GM08714 (cell line): Measurements from ENCODE around the gene SDCCAG8.

ENCODE experiments used
- H3K4me3 ChIP-seq: fragments of 200-500 bp; sonication (Bioruptor generic); 2 replicates; pipeline ENCODE4 v1.5.1; 2014; ENCODE audit warnings: mild to moderate bottlenecking, low read length, inconsistent platforms
- ZNF274 ChIP-seq: IDR thresholded peaks from 2 replicates; pipeline ENCODE4 v1.6.1; 2012; ENCODE audit warnings: mild to moderate bottlenecking, low read depth, low read length

SDCCAG8 gene

DNA sequence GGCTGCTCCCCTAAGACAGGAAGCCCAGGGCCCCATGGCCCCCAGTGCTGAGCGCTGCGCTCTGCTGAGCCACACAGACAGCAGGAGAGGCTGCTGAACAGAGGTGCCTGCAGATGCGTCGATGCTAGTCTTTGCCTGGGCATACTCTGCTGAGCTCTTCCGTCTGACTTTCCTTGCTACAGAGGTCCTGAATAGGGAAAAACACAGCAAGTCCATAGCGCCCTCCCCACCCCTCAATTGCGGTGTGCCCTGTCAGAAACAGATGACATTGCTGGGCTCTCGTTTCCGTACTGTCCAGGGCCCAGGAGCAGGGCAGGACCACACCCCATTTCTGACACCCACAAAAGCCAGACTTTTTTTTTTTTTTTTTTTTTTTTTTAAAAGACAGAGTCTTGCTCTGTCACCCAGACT is 252.5 kb downstream of the SDCCAG8 start:
- no peak overlapping the region for H3K4me3 ChIP-seq
- no peak for TF ChIP-seq ZNF274

DNA sequence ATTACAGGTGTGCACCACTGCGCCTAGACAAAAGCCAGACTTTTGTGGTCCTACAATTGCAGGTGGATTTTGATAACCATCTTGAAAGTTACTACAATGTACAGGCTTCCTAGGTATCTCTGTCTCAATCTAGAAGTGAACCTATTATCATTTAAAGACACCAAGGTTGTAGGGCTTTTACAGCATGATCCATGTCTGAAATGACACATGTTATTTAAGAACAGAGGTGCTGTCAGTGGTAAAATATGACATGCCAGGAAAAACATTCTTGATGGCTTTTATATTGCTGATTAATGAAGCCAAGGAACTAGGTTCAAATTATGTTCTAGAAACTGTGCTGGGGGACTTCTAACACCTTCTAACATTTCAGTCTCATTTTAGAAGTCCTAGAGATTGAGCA is 253.1 kb downstream of the SDCCAG8 start:
- no peak overlapping the region for H3K4me3 ChIP-seq
- no peak for TF ChIP-seq ZNF274

DNA sequence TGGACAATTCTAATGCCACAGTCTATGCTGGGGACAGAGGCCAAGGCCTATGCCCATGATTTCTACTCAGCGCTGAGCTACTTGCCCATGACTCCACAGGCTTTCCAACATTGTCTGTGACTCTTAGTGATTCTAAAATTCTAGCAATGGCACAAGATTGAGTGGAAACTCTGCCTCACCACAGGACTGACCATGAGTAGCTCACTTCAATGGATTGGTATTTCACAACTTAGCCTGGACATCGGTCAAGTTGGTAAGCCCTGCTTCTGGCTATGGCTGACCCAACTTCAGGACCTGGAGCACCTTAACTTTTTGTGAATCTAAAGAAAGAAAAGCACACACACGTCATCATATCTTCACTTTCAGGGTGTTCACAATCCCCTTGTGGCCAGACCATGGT is 255.1 kb downstream of the SDCCAG8 start:
- TF ChIP-seq ZNF274: no peak
- H3K4me3 ChIP-seq: no peak overlapping the region

DNA sequence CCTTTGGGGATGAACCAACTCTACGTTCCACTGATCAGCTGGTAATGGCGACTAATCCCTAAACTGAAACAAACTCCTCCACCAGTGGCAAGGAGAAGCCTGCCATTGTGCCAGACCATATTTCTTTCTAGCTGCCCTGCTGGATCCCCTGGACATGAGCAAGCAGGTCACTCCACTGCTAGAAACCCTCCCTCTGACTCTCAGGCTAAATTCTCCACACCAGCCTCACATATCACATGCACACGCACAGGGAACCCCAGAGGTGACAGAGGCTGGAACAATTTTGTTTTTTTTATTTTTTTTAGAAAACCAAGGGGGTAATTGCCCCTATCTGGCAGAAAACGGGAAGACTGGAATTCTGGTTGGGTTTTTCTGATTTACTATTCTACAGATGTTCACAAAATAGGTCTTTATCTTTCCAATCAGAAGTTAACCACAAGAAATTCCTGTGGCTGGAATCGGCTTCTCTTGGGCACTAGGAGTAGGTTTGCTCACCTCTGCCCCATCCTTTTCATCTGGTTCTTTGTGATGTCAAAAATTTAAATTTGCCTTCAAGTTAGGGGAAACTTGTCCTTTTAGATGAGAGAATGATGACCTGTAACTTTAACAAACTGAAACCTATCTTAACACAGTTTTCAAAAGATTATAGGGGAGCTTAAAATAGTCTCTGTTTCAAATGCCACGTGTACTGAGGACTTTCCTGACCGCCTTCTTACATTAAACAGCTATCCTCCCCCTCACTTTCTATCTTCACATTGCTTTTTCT is 258.1 kb downstream of the SDCCAG8 start:
- no peak for TF ChIP-seq ZNF274
- no peak overlapping the region for H3K4me3 ChIP-seq

DNA sequence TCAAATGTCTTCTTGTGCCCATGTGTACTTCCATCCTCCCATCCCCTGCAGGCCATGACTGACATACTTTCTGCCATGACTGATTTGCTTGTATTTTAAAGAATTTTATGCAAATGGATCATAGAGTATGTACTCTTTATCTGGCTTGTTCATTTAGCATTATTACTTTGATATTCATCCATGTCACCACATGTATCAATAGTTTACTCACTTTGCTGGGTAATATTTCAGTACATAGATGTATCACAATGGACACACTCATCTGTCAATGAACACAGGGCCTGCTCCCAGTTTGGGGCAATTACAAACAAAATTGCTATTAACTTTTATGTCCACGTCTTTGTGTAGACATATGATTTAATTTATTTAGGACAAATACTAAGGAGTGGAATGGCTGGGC is 259.1 kb downstream of the SDCCAG8 start:
- no peak overlapping the region for H3K4me3 ChIP-seq
- TF ChIP-seq ZNF274: no peak

DNA sequence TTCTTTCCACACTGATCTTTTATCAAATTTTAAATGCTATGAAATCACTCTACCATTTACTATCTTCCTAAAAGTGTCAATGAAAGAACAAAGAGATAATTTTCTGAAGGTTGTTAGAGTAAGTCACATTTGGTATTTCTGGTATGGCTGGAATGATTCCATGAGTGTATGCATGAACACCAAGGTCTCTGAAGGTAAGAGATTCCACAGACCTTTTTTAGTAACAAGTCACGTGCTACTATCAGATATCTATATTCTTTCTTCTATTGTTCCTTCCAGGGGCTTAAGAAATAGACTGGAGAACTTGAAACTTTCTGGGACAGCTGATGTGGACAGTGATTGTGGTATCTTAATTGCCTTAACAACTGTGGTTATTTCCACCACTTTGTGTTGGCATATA is 265.0 kb downstream of the SDCCAG8 start:
- no peak for TF ChIP-seq ZNF274

DNA sequence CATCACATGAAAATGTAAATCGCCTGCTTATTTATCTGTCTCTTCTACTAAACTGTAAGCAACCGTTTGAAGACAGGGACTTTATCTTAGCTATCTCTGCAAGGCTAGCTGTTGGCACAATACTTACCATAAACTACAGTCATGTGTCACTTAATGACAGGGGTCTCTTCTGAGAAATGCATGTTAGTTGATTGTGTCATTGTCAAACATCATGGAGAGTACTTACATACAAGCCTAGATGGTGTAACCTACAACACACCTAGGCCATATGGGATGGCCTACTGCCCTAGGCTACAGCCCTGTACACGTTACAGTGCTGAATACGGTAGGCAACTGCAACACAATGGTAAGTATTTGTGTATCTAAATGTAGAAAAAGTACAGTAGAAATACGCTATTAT is 267.9 kb downstream of the SDCCAG8 start:
- no peak for TF ChIP-seq ZNF274
- H3K4me3 ChIP-seq: no peak overlapping the region

More for the DNA sequence above, 265.0 kb downstream of the SDCCAG8 start:
- no peak overlapping the region for H3K4me3 ChIP-seq

DNA sequence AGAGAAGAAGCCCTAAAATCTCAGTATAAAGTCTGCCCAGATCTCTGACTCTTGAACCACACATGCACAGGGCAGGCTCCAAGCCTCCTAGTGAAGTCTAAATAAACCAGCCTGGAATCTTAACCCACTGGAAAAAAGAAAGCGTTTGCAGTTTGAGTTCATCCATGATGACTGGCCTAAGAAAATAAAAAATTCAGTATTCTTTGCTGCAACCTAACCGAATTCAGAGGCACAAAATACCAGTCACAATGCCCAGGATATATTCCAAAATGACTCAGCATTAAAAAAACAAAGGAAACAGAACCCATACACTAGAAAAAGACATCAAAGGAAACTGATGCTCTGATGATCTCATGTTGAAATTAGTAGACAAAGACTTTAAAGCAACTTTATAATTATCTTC is 269.2 kb downstream of the SDCCAG8 start:
- TF ChIP-seq ZNF274: no peak
- H3K4me3 ChIP-seq: no peak overlapping the region

DNA sequence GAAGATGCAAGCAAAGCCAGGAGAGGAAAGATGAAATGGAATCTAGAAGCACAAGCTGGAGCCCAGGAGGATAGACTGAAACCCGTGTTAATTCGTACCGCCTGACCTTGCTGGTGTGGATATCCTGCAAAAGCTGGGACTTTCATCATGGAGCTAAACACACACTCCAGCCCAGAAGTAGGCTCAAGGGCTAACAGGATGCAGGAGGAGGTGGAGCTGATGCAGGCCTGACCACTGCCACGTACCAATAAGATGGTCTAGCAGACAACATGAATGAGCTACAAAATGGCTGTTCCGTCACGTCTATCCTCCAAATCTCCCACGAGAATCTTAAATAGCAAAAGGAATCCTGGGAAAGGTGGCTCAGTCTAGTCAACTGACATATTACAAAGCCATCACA is 270.3 kb downstream of the SDCCAG8 start:
- no peak for TF ChIP-seq ZNF274
- H3K4me3 ChIP-seq: no peak overlapping the region

DNA sequence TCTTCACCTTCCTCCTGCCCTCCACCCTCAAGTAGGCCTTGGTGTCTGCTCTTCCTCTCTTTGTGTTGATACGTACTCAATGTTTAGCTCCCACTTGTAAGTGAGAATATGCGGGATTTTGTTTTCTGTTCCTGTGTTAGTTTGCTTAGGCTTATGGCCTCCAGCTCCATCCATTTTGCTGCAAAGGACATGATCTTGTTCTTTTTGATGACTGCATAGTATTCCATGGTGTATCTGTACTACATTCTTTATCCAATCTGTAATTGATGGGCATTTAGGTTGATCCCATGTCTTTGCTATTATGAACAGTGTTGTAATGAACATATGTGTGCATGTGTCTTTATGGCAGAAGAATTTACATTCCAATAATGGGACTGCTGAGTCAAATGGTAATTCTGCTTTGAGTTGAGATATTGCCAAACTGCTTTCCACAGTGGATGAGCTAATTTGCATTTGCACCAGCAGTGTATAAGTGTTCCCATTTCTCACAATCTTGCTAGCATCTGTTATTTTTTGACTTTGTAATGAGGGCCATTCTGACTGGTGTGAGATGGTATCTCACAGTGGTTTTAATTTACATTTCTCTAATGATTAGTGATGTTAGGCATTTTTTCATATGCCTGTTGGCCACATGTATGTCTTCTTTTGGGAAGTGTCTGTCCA is 272.7 kb downstream of the SDCCAG8 start:
- no peak for TF ChIP-seq ZNF274
- H3K4me3 ChIP-seq: no peak overlapping the region

DNA sequence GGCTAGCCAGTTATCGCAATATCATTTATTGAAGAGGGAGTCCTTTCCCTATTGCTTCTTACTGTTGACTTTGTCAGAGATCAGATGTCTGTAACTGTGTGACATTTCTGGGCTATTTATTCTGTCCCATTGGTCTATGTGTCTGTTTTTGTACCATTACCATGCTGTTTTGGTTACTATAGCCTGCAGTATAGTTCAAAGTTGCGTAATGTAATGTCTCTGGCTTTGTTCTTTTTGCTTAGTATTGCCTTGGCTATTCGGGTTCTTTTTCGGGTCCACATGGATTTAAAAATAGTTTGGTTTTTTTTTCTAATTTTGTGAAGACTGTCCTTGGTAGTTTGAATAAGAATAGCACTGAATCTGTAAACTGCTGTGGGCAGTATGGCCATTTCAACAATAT is 273.7 kb downstream of the SDCCAG8 start:
- TF ChIP-seq ZNF274: no peak
- no peak overlapping the region for H3K4me3 ChIP-seq

DNA sequence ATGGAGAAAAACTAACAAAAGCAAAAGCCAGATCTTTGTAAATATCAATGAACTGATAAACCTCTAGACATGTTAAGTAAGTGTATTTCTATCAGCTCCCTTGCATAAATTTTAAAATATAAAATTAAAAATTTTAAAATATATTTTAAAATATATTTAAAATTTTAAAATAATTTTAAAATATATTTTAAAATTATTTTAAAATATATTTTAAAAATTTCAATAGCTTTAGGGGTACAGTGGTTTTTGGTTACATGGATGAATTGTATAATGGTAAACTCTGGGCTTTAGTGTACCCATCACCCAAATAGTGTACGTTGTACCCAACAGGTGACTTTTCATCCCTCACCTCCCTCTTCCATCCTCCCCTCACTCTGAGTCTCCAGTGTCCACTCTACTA is 279.2 kb downstream of the SDCCAG8 start:
- H3K4me3 ChIP-seq: no peak overlapping the region
- TF ChIP-seq ZNF274: no peak

DNA sequence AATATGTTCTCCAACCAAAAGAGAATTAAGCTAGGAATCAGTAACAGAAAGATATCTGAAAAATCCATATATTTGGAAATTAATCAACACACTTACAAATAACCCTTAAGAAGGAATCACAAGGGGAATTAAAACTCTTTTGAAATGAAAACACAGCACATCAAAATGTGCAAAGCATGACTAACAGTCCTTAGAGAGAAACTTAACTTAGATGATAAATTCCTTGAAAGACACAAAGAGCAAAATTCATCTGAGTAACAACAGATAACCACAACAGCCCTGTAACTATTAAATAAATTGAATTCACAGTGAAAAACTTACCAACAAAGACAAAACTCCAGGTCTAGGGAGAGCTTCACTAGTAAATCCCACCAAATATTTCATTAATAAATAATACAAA is 283.8 kb downstream of the SDCCAG8 start:
- no peak overlapping the region for H3K4me3 ChIP-seq
- TF ChIP-seq ZNF274: no peak

DNA sequence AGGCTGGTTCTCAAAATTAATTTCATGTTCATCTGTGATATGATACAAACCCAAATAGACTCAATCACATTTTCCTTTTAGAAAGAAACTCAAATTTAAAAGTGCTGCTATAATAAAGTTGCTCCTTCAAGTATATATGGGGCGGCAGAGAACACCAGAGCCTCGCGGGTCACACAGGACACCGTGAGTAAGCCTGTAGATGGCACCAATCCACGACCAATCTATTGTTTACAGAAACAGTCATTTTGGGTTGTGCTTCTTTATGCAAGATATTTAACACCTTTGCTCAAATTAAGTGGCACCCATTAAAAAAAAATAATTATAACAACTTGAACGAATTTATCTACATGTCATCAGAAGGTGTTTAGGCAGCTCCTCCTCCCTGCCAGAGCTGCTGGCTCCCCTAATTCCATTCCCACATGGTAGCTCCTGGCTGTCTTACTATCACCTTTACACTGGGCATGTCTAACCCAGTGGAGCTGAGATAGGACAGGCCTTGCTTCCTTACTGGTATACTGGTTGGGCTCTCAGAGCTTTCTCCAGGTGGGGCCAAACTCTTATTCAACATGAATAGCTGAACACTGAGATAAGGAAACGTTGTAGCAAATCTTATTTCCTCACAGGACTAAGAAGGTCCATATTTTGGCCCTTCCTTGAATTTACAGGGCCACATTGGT is 287.0 kb downstream of the SDCCAG8 start:
- no peak for TF ChIP-seq ZNF274

DNA sequence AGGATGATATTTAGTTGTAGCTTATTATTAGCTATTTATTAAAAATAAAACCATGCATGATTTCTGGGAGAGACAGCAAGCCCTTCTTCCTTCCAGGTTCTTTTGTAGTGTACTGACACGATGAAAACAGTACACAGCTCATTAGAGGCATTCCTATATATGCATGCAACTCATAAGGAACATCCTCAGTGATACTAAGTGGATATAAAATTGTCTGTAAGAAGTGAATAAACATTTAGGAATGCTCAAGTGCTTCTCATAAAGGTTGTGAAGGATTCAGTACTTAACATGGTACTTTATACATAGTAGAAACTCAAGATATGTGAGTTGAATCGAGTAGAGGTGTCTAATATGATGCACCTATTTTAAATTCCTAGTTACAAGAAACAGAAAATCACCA is 287.7 kb downstream of the SDCCAG8 start:
- no peak for TF ChIP-seq ZNF274
- no peak overlapping the region for H3K4me3 ChIP-seq

More for the DNA sequence above, 287.0 kb downstream of the SDCCAG8 start:
- no peak overlapping the region for H3K4me3 ChIP-seq
